Measurements from ENCODE around the gene WFIKKN1.

WFIKKN1 gene

GRCh38 chr16:638034-638543 is 7.3 kb downstream of the WFIKKN1 start:
- DNase-seq: no peak

- no peak for DNase-seq
These were observed 8.1 kb downstream of the WFIKKN1 start for GRCh38 chr16:638836-639235.

- no peak for DNase-seq
These were observed 9.8 kb downstream of the WFIKKN1 start for GRCh38 chr16:640614-641013.

GRCh38 chr16:641326-642188 is 10.8 kb downstream of the WFIKKN1 start, which contains the start of gene MCRIP2:
MCRIP2 (plus strand) TSS chr16:641828; CDS start chr16:641992, 164 bp downstream.
- DNase-seq: peak; percentile 71

GRCh38 chr16:642189-643049 is 11.6 kb downstream of the WFIKKN1 start:
- DNase-seq: peak; percentile 35

- no peak for DNase-seq
These were observed 12.2 kb downstream of the WFIKKN1 start for GRCh38 chr16:643050-643368.

GRCh38 chr16:644556-644955 is 13.8 kb downstream of the WFIKKN1 start:
- no peak for DNase-seq

- DNase-seq: no peak
These were observed 15.3 kb downstream of the WFIKKN1 start for GRCh38 chr16:645852-646678.

- DNase-seq: no peak
These were observed 15.9 kb downstream of the WFIKKN1 start for GRCh38 chr16:646679-647172.

GRCh38 chr16:647173-647902 is 16.6 kb downstream of the WFIKKN1 start:
- no peak for DNase-seq

GRCh38 chr16:648071-648780 is 17.4 kb downstream of the WFIKKN1 start:
- DNase-seq: peak; percentile 57

- peak; percentile 94 for DNase-seq
These were observed 18.2 kb downstream of the WFIKKN1 start, which contains the start of gene WDR90 for GRCh38 chr16:648781-649589. WDR90 (plus strand) TSS chr16:649365; CDS start chr16:649417, 52 bp downstream.

- no peak for DNase-seq
These were observed 18.8 kb downstream of the WFIKKN1 start for GRCh38 chr16:649631-650030.

- DNase-seq: no peak
These were observed 21.1 kb downstream of the WFIKKN1 start for GRCh38 chr16:651844-652243.

- no peak for DNase-seq
These were observed 21.9 kb downstream of the WFIKKN1 start for GRCh38 chr16:652454-653305.

GRCh38 chr16:654034-654433 is 23.2 kb downstream of the WFIKKN1 start:
- DNase-seq: no peak

GRCh38 chr16:657487-657886 is 26.7 kb downstream of the WFIKKN1 start:
- DNase-seq: no peak

GRCh38 chr16:658679-659571 is 28.1 kb downstream of the WFIKKN1 start:
- no peak for DNase-seq
